Measurements from ENCODE around the gene PLEKHM3. TPM values are rescaled to one million over a fixed set of nuclear protein-coding genes. Genes with fewer than 3 reads are reported as not detected.

PLEKHM3 gene
- total RNA-seq, 2 experiments from 2014 or later = 11.3 to 11.6 TPM

GRCh38 chr2:207970826-207971180 is 54.5 kb downstream of the PLEKHM3 start:
- Histone ChIP-seq H3K27me3 (ENCODE audit: control insufficient read depth in 1 of 2, insufficient read depth in 2 of 2, low read length in 2 of 2) (no peaks in the 10 kb centered on the region), H3K4me1 (ENCODE audit: insufficient read depth, low read length) (no peaks in the 10 kb centered on the region), H3K4me3 (ENCODE audit: low read length) (no peak overlapping the region), H3K27ac (ENCODE audit: low read depth in 1 of 2, low read length in 2 of 2) (no peak overlapping the region), H3K36me3 (ENCODE audit: insufficient read depth, low read length) (no peaks in the 10 kb centered on the region), H3K9me3 (ENCODE audit: control insufficient read depth in 1 of 2, insufficient read depth in 1 of 2, low read length in 2 of 2) (no peaks in the 10 kb centered on the region)
- intact Hi-C loops (cut with DNase I, micrococcal nuclease) = loop anchor here in 1 of 2 experiments (10.0 kb wide), 1 partner anchor 456 kb away; no protein-coding TSS in a partner anchor
- DNase-seq (no peak), ATAC-seq (ENCODE audit: poor library complexity) (no peak)
- no peak overlapping the region for H3K4me3 Mint-ChIP-seq
- TF ChIP-seq CTCF (IDR thresholded peaks at IDR 0.05) = no peak
- ChIA-PET CTCF (no interaction called here), POLR2A (no interaction called here)
- H3K27me3 Mint-ChIP-seq = no peaks in the 10 kb centered on the region
- H3K4me1 Mint-ChIP-seq (ENCODE audit: low read depth) = peaks cover 48% of the 10 kb centered on the region
- no peak overlapping the region for H3K27ac Mint-ChIP-seq
- H3K9me3 Mint-ChIP-seq = no peaks in the 10 kb centered on the region
- peaks cover 8% of the 10 kb centered on the region for H3K36me3 Mint-ChIP-seq (ENCODE audit: low read depth)

GRCh38 chr2:207970147-207970825 is 55.0 kb downstream of the PLEKHM3 start:
- ATAC-seq (ENCODE audit: poor library complexity) (no peak), DNase-seq (no peak)
- CTCF ChIA-PET = no interaction called here
- peaks cover 9% of the 10 kb centered on the region for H3K36me3 Mint-ChIP-seq (ENCODE audit: low read depth)
- TF ChIP-seq CTCF (IDR thresholded peaks at IDR 0.05) = no peak
- POLR2A ChIA-PET = no interaction called here
- intact Hi-C loops (cut with DNase I, micrococcal nuclease) = loop anchor here in 1 of 2 experiments (10.0 kb wide), 1 partner anchor 455 kb away; no protein-coding TSS in a partner anchor
- Histone ChIP-seq H3K36me3 (ENCODE audit: insufficient read depth, low read length) (no peaks in the 10 kb centered on the region), H3K9me3 (ENCODE audit: control insufficient read depth in 1 of 2, insufficient read depth in 1 of 2, low read length in 2 of 2) (no peaks in the 10 kb centered on the region), H3K4me1 (ENCODE audit: insufficient read depth, low read length) (no peaks in the 10 kb centered on the region), H3K4me3 (ENCODE audit: low read length) (no peak overlapping the region), H3K27ac (ENCODE audit: low read depth in 1 of 2, low read length in 2 of 2) (no peak overlapping the region), H3K27me3 (ENCODE audit: control insufficient read depth in 1 of 2, insufficient read depth in 2 of 2, low read length in 2 of 2) (no peaks in the 10 kb centered on the region)
- H3K27ac Mint-ChIP-seq = no peak overlapping the region
- no peaks in the 10 kb centered on the region for H3K9me3 Mint-ChIP-seq
- H3K4me3 Mint-ChIP-seq = no peak overlapping the region
- peaks cover 48% of the 10 kb centered on the region for H3K4me1 Mint-ChIP-seq (ENCODE audit: low read depth)
- H3K27me3 Mint-ChIP-seq = no peaks in the 10 kb centered on the region

DNA sequence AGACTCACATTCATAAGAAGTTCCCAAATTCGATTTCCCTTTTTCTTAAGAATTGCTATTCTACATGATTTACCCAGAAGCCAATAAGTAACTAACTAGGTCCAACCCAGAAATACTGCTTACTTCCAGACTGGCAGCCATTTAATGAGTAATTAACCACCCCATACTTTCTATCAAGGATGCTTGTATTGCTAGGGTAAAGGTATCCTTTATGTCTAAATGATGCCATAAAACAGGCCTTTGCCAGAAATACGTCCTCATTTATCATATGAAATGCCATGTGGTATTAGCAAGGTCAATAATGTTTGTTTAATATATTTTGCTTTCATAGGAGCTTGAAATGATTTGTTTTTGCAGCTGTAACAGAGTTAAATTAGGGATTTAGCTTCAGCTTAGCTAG is 56.1 kb downstream of the PLEKHM3 start:
- POLR2A ChIA-PET = no interaction called here
- no peaks in the 10 kb centered on the region for H3K9me3 Mint-ChIP-seq
- Histone ChIP-seq H3K27me3 (ENCODE audit: control insufficient read depth in 1 of 2, insufficient read depth in 2 of 2, low read length in 2 of 2) (no peaks in the 10 kb centered on the region), H3K9me3 (ENCODE audit: control insufficient read depth in 1 of 2, insufficient read depth in 1 of 2, low read length in 2 of 2) (no peaks in the 10 kb centered on the region), H3K36me3 (ENCODE audit: insufficient read depth, low read length) (no peaks in the 10 kb centered on the region), H3K4me3 (ENCODE audit: low read length) (no peak overlapping the region), H3K4me1 (ENCODE audit: insufficient read depth, low read length) (no peaks in the 10 kb centered on the region), H3K27ac (ENCODE audit: low read depth in 1 of 2, low read length in 2 of 2) (no peak overlapping the region)
- no peak for TF ChIP-seq CTCF (IDR thresholded peaks at IDR 0.05)
- H3K36me3 Mint-ChIP-seq (ENCODE audit: low read depth) = peaks cover 12% of the 10 kb centered on the region
- ATAC-seq (ENCODE audit: poor library complexity) (no peak), DNase-seq (no peak)
- CTCF ChIA-PET = no interaction called here
- H3K27me3 Mint-ChIP-seq = no peaks in the 10 kb centered on the region
- H3K4me1 Mint-ChIP-seq (ENCODE audit: low read depth) = peaks cover 46% of the 10 kb centered on the region
- intact Hi-C loops (cut with DNase I, micrococcal nuclease) = no loop called here
- H3K4me3 Mint-ChIP-seq = no peak overlapping the region
- no peak overlapping the region for H3K27ac Mint-ChIP-seq

Data from CD4-positive, alpha-beta T cell (primary cell).